ENCODE results near the gene RIBC2. TPM values are rescaled to one million over a fixed set of nuclear protein-coding genes. Genes with fewer than 3 reads are reported as not detected.
"Not testable (repeated sequence)": the region's sequence is repeated elsewhere in the genome, so short reads cannot be mapped to it uniquely, and the experiment has no call there.

Gene RIBC2, protein sequence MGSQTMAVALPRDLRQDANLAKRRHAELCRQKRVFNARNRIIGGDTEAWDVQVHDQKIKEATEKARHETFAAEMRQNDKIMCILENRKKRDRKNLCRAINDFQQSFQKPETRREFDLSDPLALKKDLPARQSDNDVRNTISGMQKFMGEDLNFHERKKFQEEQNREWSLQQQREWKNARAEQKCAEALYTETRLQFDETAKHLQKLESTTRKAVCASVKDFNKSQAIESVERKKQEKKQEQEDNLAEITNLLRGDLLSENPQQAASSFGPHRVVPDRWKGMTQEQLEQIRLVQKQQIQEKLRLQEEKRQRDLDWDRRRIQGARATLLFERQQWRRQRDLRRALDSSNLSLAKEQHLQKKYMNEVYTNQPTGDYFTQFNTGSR
- 1 to 10 TPM in 1 of 2 donors, under 1 TPM in 1; 0.84 to 1.2 TPM for total RNA-seq
- long read RNA-seq, partial matches to known transcripts = 1 of 1 reads
- long read RNA-seq, other reads (novel, unspliced or antisense) = 0 of 1 reads

DNA sequence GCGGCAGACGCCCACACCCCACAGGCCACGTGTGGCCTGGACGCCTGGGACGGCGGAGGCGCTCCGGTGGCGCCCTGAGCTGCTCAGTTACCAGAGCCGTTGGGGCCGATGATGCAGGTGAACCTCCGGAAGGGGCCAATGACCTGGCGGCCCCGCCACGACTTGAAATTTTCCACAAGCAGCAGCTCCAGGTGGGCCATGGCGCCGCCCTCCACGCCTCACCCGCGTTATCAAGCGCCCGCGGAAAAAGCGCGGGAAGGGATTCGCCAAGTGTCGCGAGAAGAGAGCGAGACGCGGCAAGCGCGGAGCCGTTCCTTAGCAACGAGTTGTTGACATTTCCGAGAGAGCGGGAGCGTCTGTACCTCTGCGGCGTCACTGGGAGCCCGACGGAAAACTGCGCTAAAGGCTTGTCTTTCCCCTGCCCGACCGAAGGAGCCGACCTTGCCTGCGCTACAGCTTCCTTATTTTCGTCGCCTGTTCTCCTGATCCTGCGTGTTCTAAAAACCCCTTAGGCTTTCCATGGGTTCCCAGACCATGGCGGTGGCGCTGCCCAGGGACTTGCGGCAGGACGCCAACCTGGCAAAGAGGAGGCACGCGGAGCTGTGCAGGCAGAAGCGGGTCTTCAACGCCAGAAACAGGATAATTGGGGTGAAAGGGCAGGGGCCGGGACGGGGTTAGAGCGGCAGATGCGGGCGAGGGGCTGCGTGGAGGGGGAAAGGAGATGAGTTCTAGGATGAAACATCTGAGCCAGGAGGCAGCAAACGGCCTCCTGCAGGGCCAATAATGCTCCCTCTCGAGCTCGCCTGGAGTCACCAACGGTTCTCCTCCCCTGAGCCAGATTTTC is at the start of gene RIBC2, which contains the start of gene SMC1B:
RIBC2 (plus strand) TSS at position 326 of the 844 bp plus-strand sequence; CDS start at position 520, 194 bp downstream.
SMC1B (minus strand) TSS at position 232 of the 844 bp plus-strand sequence; CDS start at position 200, 32 bp downstream.
- DNase-seq (peak; percentile 78), ATAC-seq (peak; percentile 98)
- intact Hi-C loops (cut with DNase I, micrococcal nuclease) = no loop called here

DNA sequence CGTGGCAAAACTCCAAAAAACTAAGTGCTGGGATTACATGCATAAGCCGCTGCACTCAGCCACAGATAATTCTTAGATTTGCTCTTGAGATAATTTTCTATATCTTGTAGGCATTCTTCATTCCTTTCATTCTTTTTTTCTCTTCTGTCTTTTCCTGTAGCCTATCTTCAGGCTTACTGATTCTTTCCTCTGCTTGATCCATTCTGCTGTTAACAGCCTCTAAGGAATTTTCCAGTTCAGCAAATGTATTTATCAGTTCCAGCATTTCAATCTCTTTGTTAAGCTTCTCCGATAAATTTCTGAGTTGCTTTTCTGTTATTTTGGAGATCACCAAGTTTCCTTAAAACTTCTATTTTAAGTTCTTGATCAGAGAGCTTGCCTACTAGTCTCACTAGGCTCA is 46.8 kb upstream of the RIBC2 start:
- ATAC-seq (no peak), DNase-seq (no peak)
- intact Hi-C loops (cut with DNase I, micrococcal nuclease) = no loop called here

DNA sequence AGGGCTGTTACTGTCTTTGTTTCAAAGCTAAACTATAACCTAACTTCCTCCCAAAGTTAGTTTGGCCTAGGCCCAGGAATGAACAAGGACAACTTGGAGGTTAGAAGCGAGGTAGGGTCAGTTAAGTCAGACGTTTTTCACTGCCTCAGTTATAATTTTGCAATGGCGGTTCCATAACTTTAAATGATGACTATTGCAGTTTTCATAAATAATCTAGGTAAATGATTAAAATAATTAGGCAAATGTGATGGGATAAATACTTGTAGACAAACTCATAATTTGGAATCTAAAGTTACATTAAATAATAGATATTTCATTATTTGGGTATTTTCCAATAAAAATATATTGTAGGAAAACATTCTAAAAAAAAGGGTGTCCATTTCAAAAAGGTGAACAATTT is 39.9 kb upstream of the RIBC2 start:
- intact Hi-C loops (cut with DNase I, micrococcal nuclease); DNase-seq; ATAC-seq: not testable (repeated sequence)

DNA sequence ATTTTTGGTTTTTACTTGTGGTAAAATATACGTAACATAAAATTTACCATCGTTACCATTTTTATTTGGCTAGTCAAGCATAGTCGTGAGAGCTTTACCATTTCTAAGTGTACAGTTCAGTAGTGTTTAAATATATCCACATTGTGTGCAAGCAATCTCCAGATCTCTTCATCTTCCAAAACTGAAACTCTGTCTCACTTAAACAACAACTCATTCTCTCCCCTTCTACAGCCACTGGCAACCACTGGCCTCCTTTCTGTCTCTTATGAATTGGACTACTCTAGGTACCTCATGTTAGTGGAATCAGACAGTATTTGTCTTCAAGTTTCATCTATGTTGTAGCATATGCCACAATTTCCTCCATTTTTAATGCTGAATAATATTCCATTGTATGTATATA is 37.5 kb upstream of the RIBC2 start:
- no peak for ATAC-seq
- no peak for DNase-seq
- intact Hi-C loops (cut with DNase I, micrococcal nuclease) = no loop called here

DNA sequence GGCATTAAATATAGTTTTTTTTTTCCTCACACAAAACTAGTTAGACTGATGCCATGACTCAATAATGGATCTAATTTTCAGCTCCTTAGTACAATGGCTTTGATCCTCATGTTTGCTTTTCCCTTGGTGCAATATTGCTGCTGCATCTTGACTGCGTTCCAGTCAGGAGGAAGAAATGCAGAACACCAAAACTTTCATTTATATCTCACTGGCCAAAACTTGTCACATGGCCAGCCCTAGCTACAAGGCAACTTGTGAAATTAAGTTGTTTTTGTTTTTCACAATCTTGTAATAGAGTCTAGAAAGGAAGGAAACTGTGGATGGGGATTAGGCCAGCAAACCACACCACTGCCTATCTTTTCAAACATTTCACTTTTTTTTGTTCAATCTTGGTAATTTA is 36.8 kb upstream of the RIBC2 start:
- DNase-seq (no peak), ATAC-seq (no peak)
- intact Hi-C loops (cut with DNase I, micrococcal nuclease) = no loop called here

DNA sequence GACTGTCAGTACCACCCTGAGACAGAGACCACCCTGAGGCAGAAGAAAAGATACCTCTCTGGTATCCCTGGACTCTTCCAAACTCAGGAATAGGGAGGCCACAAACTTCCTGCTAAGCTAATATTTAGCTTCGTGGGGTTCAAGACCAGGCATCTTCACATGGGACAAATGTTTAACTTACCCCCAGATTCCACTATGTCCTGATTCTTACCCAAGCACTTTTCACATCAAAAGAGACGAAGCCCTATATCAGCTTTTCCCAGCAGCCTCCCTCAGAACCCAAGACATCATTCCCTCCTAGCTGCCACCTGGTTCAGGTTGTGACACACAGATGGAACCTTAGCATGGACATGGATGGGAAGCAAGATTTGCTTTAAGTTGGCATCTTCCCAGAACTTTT is 32.1 kb upstream of the RIBC2 start:
- ATAC-seq (no peak), DNase-seq (no peak)
- intact Hi-C loops (cut with DNase I, micrococcal nuclease) = no loop called here

DNA sequence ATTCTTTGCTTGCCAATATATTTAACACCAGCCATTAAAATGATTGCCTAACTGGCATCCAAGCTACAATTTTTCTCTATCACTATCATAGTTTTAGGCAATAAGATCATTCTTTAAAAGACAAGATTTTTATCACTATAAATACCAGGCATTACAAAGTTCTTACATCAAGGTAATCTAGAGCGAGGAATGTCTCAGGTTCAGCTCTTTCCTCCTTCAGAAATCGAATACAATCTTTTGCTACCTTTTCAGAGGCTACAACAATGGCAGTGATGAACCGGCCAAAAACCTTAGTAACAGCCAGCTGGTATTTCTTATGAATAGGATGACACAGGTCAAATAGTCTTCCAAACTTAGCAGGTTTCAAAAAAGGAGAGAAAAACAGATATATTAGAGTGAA is 23.9 kb upstream of the RIBC2 start:
- intact Hi-C loops (cut with DNase I, micrococcal nuclease) = no loop called here
- ATAC-seq = no peak
- DNase-seq = no peak

DNA sequence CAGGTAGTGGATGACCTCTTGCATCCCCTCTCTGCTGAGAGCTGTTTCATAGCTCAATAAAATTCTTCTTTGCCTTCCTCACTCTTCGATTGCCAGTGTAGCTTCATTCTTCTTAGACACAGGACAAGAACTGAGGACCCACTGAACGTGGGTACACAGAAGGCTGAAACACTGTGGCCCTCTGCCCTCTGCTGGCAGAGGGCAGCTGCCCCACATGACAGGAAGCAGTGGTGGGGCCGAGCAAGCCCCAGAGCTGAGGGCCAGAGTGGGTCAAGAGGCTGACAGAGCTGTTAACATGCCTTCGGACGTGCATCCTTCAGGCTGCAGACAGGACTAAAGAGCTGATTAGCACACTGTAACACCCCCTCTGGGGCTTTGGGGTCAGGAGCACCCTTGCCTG is 15.7 kb upstream of the RIBC2 start:
- intact Hi-C loops (cut with DNase I, micrococcal nuclease) = no loop called here
- ATAC-seq = peak; percentile 46
- no peak for DNase-seq

DNA sequence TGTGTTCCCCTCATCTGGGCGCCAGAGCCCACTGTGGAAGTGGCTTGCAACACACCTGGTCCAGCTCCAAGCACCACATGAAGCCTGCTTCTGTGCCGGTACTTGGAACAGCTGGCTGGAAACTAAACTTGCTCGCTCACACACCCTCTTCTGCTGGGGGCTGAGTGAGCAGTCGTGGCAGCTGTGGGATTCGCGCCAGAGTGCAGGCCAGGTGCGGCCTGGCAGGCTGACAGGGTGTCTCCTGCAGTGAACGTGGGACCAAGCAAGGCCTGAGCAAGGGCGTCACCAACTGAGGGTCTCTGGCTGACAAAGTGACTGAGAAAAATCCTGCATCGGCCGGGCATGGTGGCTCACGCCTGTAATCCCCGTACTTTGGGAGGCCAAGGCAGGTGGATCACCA is 15.3 kb upstream of the RIBC2 start:
- intact Hi-C loops (cut with DNase I, micrococcal nuclease) = no loop called here

DNA sequence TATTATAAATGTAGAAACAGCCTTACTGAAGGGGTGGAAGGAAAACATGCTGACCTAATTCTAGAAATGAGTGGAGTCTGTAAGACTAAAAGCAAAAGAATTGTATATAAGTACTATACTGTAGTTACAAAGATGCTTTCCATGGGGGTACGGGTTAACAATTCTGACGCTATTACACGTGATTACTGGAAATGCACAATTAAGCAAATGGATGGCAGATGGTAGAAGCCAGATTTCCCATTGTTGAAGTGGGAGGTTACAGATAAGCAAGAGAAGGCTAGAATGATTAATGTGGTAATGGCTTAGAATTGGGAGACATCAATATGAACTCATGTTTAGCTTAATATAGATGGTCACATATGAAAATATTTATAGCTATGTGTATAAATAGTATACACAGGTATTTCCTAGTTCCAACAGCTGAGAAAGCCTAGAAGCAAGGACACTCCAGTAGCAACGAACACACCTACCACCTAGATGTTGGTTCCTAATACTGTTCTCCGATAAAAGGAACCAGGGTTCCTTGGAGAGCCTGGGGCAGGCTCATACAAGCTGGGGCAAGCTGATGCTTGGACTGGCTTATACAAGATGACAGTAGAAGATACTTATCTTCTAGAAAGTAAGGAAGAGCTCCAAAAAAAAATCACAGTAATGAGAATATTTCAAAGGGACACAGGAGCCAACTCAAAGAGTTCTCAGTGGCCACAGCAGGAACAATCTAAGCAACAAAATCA is 13.6 kb upstream of the RIBC2 start:
- DNase-seq (no peak), ATAC-seq (no peak)
- intact Hi-C loops (cut with DNase I, micrococcal nuclease) = no loop called here

More for the DNA sequence above, 15.3 kb upstream of the RIBC2 start:
- DNase-seq = no peak
- no peak for ATAC-seq

DNA sequence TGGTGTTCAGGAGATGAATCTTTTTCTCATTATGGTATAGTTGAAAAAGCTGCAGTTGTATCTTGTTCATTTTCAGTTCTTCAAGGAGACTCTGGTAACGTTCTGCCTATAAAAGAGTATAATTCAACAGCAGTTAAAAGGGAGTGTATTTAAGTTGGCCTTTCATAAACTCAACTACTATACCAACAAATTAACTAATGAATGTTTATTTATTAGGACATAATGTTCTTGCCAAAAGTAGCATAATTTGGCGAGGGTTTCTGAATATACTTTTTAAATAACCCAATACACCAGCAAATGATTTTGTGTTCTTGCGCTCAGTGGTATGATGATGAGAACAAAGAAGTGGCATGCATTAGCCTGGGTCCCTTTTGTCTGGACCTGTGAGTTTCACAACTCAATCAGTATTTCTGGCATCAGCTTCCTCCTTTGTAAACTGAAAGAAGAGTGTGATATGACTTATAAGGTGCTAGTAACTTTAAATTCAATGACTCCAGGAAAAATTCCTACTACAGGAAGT is 11.0 kb upstream of the RIBC2 start:
- DNase-seq = no peak
- no peak for ATAC-seq
- intact Hi-C loops (cut with DNase I, micrococcal nuclease) = no loop called here

DNA sequence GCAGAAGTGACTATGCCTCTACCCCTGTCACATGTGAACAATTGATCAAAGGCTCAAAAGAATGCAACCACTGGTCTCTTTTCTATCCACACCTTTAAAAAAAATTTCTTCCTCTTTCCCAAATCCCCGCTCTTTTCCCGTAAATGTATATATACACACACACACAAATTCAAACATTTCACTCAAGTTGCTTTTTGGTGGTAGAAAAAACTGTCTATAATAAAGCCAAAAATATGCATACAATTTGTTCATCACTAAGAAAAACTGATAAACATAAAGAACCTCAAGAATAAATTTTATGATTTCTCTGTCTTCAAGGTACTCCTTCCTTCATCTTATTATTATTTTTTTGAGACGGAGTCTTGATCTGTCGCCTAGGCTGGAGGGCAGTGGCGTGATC is 5.7 kb upstream of the RIBC2 start:
- intact Hi-C loops (cut with DNase I, micrococcal nuclease) = no loop called here
- ATAC-seq (no peak), DNase-seq (no peak)

DNA sequence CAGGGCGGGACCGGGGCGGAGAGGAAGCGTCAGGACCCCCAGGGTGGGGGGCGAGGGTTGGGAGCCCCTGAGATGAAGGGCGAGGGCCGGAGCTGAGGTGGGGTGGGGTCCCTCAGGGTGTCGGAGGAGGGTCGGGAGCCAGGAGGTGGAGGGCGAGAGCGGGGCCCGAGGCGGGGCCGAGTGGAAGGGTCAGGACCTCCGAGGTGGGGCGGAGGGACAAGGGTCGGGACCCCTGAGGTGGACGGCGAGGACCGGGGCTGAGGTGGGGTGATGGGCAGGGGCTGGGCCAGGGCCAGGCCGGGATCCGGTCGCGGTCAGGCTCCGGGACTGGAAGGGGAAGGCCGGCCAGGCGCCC is 503 bp upstream of the RIBC2 start:
- ATAC-seq = no peak
- intact Hi-C loops (cut with DNase I, micrococcal nuclease) = no loop called here

DNA sequence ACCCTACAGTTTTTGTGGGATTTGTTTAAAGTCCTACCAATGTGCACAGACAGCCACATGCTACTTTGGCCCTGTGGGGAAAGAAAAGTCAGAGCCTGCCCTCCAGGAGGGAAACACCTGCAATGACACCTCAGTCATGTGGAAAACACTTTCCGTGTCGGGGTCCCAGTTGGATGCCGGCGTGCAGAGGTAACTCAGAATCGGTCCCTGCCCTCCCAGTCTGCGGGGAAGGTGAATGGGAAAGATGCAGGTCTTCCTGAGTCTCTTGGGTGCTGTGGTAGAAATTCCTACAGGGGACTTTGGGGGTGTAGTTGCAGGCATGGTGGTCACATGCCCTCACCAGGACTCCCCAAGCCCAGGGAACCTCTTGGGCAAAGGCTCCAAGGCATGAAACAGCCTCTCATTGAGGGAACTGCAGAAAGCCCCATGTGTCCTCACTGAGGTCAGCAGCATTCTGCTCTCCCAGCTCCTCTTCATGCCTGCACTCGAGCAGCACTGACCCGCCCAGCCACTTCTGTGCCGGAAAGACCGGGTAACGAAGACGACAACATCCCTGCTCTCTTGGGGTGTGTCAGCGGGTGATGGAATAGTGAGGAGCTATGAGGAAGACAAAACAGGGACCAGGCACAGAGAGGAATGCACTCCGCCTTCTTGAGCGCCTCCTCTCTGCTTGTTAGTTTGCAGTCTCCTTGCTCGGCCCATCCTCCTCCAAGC is 4.7 kb downstream of the RIBC2 start:
- no peak for DNase-seq
- no peak for ATAC-seq
- intact Hi-C loops (cut with DNase I, micrococcal nuclease) = no loop called here

More for the DNA sequence above, 503 bp upstream of the RIBC2 start:
- DNase-seq = no peak

DNA sequence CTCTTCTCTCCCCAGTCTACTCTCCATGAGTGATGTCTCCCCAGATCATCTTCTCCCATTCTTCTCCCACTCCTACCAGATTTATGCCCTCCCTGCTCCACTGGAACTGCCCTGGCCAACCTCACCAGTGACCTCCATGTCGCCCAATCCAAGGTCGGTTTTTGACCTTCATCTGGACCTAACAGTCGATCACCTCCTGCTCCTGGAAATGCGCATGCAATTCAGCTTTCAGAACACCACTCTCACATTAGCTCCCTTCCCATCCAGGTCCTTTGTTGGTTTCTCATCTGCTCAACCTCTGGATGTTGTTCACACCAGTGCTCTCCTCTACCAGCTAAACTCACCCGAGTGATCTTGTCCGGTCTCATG is 5.3 kb downstream of the RIBC2 start:
- intact Hi-C loops (cut with DNase I, micrococcal nuclease) = no loop called here
- ATAC-seq (no peak), DNase-seq (no peak)

DNA sequence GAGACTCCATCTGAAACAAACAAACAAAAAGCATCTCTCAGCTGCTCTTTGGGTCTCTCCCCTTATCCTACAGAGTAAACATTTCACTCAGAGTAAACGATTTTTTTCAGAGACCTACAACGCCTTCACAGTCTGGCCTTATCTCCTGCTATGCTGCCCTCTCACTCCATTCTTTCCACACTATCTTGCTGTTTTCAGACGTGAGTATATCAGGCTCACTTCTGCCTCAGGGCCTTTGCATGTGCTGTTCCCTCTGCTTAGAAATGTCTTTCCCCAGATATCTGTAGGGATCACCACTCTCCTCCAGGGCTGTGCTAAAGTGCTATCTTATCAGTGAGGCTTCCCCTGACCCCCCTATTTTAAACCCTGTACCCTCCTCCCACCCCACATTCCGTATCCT is 6.5 kb downstream of the RIBC2 start:
- intact Hi-C loops (cut with DNase I, micrococcal nuclease) = no loop called here
- no peak for ATAC-seq
- no peak for DNase-seq

DNA sequence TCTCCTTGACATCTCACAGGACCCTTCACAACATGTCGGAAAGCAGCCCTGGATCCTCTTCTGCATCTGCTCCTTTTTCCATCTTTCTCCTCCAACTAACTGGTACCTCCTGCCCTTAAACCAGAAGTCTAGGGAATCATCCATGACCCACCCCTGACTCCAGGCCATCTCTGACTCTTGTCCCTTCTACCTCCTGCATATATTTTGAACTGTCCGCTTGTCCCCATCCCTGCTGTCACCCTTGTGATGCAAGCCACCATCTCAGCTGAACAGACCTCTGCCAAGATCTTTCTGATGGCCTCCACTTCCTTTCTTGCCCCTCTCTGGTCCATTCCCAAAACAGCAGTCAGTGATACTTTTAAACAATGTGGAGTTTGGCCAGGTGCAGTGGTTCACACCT is 7.0 kb downstream of the RIBC2 start:
- intact Hi-C loops (cut with DNase I, micrococcal nuclease) = no loop called here
- no peak for ATAC-seq
- DNase-seq = no peak

DNA sequence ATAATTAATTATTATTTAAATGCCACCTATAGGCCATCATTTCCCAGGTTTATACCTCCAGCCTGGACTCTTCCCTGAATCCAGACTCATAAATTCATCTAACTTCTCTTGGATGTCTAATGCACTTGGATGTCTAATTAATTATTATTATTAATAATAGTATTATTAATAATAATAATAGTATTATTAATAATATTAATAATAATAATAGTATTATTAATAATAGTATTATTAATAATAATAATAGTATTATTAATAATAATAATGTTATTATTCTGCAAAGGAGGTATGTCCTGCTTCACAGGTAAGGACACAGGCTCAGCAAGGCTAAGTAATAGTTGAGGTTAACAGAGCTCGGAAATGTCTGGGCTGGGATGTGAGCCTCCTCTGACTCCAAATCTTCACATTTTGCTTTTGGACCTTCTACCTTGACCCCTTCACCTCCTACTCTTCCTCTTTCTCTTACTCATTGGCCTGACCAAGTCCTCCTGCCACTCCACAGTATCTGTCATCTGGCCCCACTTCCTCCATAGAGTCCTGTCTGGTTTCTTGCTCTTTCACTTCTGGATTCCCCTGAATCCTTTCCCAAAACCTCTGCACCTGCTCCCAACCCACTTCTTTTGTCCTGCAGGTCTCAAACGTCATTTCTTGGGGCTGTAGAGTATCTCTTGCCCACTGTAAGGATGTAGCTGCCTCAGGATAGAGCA is 8.0 kb downstream of the RIBC2 start:
- intact Hi-C loops (cut with DNase I, micrococcal nuclease) = no loop called here

More for the DNA sequence above, 8.0 kb downstream of the RIBC2 start:
- no peak for ATAC-seq
- no peak for DNase-seq
